Body of pancreas (tissue), 4 donors: ENCODE results near the gene UBE2V1. TPM values are rescaled to one million over a fixed set of nuclear protein-coding genes. Genes with fewer than 3 reads are reported as not detected.

Source experiments
- ATAC-seq: fragments of 150-250 bp; one replicate; pipeline ENCODE4 v1.9.1; 2016
- DNase-seq, 4 donors: peaks; one replicate each; pipeline ENCODE4 v3.0.0-alpha.2; 2019
- H3K27ac ChIP-seq, 4 donors: fragments of 200-600 bp; sonication (generic); 1 replicate in 3 of 4; 2 replicates in 1 of 4; pipeline versions ENCODE4 v1.5.1 to v1.6.1; 2016 to 2019; ENCODE audit warnings: mild to moderate bottlenecking in 1 of 4, mixed read lengths in 1 of 4, moderate library complexity in 1 of 4
- H3K27me3 ChIP-seq, 2 donors: fragments of 200-600 bp; sonication (generic); one replicate each; pipeline ENCODE4 v1.6.0; 2016; ENCODE audit warnings: mild to moderate bottlenecking in 1 of 2
- H3K36me3 ChIP-seq, 2 donors: fragments of 200-600 bp; sonication (generic); replicated peaks in 1 of 2; 2 replicates each; pipeline ENCODE4 v1.5.1; 2016; ENCODE audit warnings: low read depth in 2 of 2; ENCODE audit not compliant: insufficient read depth in 1 of 2
- H3K4me1 ChIP-seq: fragments of 200-600 bp; sonication (generic); one replicate; pipeline ENCODE4 v1.6.0; 2016
- H3K4me3 ChIP-seq, 2 donors: fragments of 200-600 bp; sonication (generic); 1 replicate in 1 of 2; 2 replicates in 1 of 2; pipeline ENCODE4 v1.5.1; 2016 to 2019
- H3K9me3 ChIP-seq, 3 donors: fragments of 200-600 bp; sonication (generic); 1 replicate in 2 of 3; 2 replicates in 1 of 3; pipeline ENCODE4 v1.5.1; 2016
- POLR2A ChIP-seq, 3 donors: fragments of 450-650 bp; IDR thresholded peaks; one replicate each; pipeline ENCODE4 v1.6.1; 2016; ENCODE audit warnings: antibody characterized with exemption in 3 of 3, mild to moderate bottlenecking in 2 of 3
- WGBS, 2 donors: methylation state at CpG; one replicate each; pipeline ENCODE4 v1.1.5; 2017; 5-methylcytosine and 5-hydroxymethylcytosine counted together
- intact Hi-C: fragments of 100-400 bp; cut with DNase I; formaldehyde crosslinking; loops from one replicate; pipeline ENCODE4 v1.15.1; 2023
- total RNA-seq, 2 donors: library from RNA; depleted of rRNA; stranded (reverse); fragments of >200 nt; gene quantifications; one replicate each; pipeline ENCODE4 v1.1.0, GENCODE V29; 2016
- TF ChIP-seq, protein P1 (sequence below), 7 experiments: fragments of 450-650 bp in 4 of 7; fragments of 200-600 bp in 3 of 7; sonication (generic) in 3 of 7; IDR thresholded peaks; one replicate each; pipeline ENCODE4 v1.5.1; 2016 to 2019; ENCODE audit warnings: antibody characterized with exemption in 7 of 7

The UBE2V1 gene
- total RNA-seq, 2 donors from 2014 or later, result 42.0 to 43.8 TPM

DNA sequence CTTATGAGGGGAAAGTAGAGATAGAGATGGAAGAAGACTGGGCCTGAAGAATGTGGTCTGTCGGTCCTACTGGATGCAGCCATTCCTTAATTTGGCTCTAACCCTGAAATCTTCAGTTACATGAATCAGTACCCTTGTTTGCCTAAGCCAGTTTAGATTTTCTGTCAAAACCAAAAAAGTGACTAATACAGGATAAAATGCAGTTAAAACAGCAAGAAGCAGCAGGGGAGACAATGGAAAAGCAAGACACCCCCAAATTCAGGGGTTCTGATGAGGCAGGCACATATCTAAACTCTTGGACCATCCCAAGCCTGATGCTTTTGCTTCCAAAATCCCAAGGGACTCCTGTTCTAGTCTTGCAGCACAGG lies 17.4 kb upstream of the UBE2V1 start:
- 96 to 100% methylated on average over 1 of the region's 1 CpG for WGBS, 2 donors
- H3K36me3 ChIP-seq, result peaks cover 3 to 5% of the 10 kb centered on the region in 2 donors
- H3K4me3 ChIP-seq, result no peak overlapping the region
- intact Hi-C loops, result no loop called here
- no peak for DNase-seq
- H3K27me3 ChIP-seq, result no peaks in the 10 kb centered on the region
- no peak for ATAC-seq
- H3K9me3 ChIP-seq, result no peaks in the 10 kb centered on the region
- TF ChIP-seq, protein P1, sequence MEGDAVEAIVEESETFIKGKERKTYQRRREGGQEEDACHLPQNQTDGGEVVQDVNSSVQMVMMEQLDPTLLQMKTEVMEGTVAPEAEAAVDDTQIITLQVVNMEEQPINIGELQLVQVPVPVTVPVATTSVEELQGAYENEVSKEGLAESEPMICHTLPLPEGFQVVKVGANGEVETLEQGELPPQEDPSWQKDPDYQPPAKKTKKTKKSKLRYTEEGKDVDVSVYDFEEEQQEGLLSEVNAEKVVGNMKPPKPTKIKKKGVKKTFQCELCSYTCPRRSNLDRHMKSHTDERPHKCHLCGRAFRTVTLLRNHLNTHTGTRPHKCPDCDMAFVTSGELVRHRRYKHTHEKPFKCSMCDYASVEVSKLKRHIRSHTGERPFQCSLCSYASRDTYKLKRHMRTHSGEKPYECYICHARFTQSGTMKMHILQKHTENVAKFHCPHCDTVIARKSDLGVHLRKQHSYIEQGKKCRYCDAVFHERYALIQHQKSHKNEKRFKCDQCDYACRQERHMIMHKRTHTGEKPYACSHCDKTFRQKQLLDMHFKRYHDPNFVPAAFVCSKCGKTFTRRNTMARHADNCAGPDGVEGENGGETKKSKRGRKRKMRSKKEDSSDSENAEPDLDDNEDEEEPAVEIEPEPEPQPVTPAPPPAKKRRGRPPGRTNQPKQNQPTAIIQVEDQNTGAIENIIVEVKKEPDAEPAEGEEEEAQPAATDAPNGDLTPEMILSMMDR (IDR thresholded peaks at IDR 0.05), result no peak
- no peak for TF ChIP-seq POLR2A (IDR thresholded peaks at IDR 0.05)
- peaks cover 14% of the 10 kb centered on the region for H3K4me1 ChIP-seq
- H3K27ac ChIP-seq, result no peak overlapping the region

DNA sequence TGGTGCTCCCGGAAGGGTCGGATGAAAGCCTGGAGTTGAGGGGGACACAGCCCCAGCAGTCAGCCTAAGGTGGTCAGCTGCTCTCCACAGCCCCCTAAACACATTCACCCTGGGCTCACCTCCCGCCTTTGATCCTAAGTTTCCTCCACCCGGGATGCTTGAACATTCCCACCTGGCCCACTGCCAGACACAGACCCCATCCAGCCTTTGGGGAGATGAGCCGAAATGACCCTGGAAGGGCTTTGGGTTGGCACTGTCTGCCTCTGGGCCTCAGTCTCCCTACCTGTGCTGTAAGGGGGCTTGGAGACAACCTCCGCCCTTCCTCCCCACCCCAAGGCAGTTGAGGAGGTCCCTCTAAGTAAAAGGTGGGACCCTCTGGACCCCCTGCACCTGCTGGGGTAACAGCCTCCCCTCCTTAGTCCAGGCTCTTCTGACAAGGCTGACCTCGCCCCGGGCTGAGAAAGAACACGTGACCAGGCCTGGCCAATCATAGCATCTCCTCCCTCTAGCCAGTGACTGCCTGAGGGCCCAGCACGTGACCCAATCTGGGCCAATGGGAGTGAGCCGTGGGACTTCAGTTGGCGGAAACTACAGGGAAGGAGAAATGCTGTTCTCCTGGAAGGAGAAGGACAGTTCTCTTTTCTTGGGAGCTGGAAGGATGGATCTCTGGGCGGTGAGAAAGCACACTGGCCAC lies 16.9 kb upstream of the UBE2V1 start:
- Histone ChIP-seq H3K36me3 (peaks cover 3 to 6% of the 10 kb centered on the region in 2 donors), H3K4me3 (no peak overlapping the region), H3K9me3 (no peaks in the 10 kb centered on the region), H3K27me3 (no peaks in the 10 kb centered on the region), H3K27ac (no peak overlapping the region), H3K4me1 (peaks cover 14% of the 10 kb centered on the region)
- no peak for ATAC-seq
- no peak for TF ChIP-seq POLR2A (IDR thresholded peaks at IDR 0.05)
- TF ChIP-seq, protein P1 (IDR thresholded peaks at IDR 0.05), result no peak
- intact Hi-C loops, result no loop called here
- no peak for DNase-seq
- WGBS, 2 donors, result 91 to 97% methylated on average over 11 to 13 of the region's 13 CpGs

DNA sequence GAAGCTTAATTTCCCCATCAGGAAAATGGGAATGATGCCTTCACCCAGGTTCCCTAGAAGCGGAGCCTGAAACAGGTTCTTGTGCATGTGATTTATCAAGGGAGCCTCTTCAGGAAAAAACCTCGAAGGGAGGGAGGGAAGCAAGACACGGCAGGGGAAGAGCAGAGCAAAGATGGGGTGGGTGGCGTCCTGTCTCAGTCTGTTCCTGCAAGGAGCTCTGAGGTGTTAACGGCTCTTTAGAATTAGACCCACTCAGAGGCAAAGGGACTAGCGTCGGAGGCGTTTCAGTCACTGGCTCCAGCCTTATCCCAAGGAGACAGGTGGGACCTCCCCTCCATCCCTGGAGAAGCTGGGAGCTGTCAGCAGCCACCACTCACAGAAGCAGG lies 15.6 kb upstream of the UBE2V1 start:
- Histone ChIP-seq H3K9me3 (no peaks in the 10 kb centered on the region), H3K4me1 (peaks cover 14% of the 10 kb centered on the region), H3K27me3 (no peaks in the 10 kb centered on the region), H3K4me3 (no peak overlapping the region), H3K36me3 (peaks cover 6 to 11% of the 10 kb centered on the region in 2 donors), H3K27ac (no peak overlapping the region)
- TF ChIP-seq, protein P1 (IDR thresholded peaks at IDR 0.05), result no peak
- no peak for TF ChIP-seq POLR2A (IDR thresholded peaks at IDR 0.05)
- no peak for ATAC-seq
- intact Hi-C loops, result no loop called here
- DNase-seq, result no peak
- 93 to 94% methylated on average over 7 to 8 of the region's 8 CpGs for WGBS, 2 donors

DNA sequence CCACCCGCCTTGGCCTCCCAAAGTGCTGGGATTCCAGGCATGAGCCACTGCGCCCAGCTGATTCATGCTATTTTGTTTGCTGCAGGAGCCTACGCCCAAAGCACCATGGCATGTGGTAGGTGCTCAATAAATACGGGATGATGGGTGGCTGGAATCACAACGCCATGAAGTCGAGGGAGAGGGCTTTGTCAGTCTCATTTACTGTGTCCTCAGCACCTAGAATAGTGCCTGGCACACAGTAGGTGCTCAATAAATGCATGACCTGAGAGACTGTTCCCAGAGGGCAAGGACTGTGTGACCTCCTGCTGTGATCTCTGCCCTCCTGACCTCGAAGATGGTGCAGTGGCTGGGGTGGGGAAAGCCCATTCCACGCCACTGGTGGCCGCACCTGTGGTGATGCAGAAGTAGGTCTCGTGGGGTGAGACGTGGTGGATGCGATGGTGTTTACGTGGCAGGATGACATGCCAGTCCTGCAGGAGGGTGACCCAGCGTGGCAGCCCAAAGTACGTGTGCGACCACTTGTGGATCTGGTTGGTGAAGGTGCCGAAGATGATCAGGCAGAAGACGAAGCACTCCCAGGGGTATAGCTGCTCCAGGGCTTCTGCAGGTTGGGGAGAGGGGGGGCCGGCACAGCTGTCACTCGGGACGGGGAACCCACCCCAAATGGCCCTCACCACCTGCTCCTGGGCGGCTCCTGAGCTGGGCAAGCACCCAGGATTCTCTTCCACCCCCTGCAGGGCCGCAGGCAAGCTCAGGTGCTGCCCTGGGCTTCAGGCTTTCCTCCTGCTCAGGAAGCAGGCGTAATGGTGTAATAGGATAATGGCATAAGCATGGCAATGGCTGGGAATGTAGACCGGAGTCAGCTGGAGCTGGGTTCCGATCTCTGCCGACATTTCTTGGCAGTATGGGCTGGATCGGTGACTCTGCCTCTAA lies 14.9 kb upstream of the UBE2V1 start:
- peaks cover 14% of the 10 kb centered on the region for H3K4me1 ChIP-seq
- no peak for ATAC-seq
- H3K4me3 ChIP-seq, result no peak overlapping the region
- intact Hi-C loops, result no loop called here
- peak overlapping the region in 1 of 4 donors; percentile 74 for H3K27ac ChIP-seq
- no peaks in the 10 kb centered on the region for H3K27me3 ChIP-seq
- peaks cover 6 to 11% of the 10 kb centered on the region in 2 donors for H3K36me3 ChIP-seq
- no peak for TF ChIP-seq POLR2A (IDR thresholded peaks at IDR 0.05)
- TF ChIP-seq, protein P1 (IDR thresholded peaks at IDR 0.05), result no peak
- H3K9me3 ChIP-seq, result no peaks in the 10 kb centered on the region
- DNase-seq, result no peak
- 94 to 97% methylated on average over 22 to 26 of the region's 28 CpGs for WGBS, 2 donors
